NCI-H446 treated with DMSO at 0.1 percent for 48 hours (cell line): Measurements from ENCODE around the gene TICAM1.
A peak's percentile ranks its signal among the peaks of the same experiment; 100 is the strongest.
"Not testable (repeated sequence)": the region's sequence is repeated elsewhere in the genome, so short reads cannot be mapped to it uniquely, and the experiment has no call there.

ENCODE experiments used
- DNase-seq: peaks from one replicate; lab custom pipeline; 2025; lab: John Stamatoyannopoulos, UW

TICAM1 gene

DNA sequence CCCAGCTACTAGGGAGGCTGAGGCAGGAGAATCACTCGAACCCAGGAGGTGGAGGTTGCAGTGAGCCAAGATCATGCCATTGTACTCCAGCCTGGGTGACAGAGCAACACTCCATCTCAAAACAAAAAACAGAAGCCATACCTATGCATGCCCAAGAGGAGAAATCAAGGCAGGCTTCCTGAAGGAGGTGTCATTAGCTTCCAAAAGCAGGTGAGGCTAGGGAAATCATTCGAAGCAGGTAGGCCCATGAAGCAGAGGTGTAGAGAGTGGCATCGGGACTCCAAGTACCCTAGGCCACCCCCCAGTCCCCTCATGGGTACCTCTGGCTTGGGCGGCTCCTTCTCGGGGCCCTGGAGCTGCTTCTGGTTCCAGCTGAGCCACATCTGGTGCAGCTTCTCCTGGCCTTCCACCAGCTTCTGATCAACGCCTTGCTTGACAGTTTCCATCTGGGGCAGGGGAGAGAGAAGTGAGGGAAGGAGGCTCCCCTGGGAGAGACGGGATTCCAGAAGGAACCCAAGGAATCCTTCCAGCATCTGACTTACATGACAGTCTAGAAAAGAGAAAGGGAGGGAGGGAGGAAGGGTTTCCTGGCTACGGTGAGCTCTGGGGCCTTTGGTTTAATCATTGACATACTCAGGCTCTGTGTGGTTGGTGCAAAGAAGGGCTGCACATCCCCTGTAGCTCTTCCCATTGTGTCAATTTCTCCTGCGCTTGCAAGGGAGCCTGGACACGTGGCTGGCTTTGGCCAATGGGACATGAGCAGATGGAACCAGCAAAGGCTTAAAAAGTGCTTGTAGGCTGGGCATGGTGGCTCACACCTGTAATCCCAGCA lies 13.1 kb upstream of the TICAM1 start:
- no peak for DNase-seq

DNA sequence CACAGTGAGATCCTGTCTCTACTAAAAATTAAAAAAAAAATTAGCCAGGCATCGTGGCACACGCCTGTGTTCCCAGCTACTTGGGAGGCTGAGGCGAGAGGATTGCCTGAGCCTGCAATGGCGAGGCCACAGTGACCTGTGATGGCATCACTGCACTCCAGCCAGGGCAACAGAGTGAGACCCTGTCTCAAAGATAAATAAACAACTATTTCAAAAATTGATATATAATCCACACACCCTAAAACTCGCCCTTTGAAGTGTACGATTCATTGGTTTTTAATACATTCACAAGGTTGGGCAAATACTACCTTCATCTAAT lies 12.1 kb upstream of the TICAM1 start:
- no peak for DNase-seq

DNA sequence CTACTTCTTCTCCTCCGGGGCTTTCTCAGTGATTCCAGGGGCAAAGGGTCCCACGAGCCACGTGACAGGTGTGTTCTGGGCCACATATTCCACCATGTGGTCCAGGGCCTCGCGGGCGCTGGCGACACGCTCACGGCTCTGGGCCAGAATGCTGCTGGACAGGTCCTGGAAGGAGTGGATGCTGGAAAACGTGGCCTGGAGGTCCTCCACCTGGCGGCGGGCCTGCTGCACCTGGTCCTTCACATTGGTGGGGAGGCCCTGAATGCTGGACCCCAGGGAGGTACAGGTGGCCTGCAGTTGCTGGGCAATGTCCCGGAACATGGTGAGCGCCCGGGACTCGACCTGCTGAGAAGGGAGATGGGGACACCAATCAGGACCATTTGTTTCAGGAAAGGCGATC lies 7.7 kb upstream of the TICAM1 start:
- DNase-seq, result no peak

DNA sequence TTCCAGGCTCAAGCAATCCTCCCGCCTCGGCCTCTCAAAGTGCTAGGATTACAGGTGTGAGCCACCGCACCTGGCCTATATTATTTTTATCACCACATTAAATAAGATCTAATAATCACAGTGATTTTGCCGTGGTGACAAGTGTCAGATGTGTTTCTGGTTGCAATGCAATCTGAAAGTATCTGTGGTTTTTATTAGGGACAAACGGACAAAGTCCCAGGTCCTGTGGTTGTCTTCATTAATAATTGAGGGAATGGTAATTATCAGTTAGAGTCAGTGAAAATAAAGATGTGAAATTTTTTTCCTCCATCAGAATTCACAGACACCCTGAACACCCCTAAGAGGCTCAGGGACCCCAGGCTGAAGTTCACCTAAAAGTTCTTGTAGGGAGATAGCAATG lies 1.3 kb upstream of the TICAM1 start:
- no peak for DNase-seq

DNA sequence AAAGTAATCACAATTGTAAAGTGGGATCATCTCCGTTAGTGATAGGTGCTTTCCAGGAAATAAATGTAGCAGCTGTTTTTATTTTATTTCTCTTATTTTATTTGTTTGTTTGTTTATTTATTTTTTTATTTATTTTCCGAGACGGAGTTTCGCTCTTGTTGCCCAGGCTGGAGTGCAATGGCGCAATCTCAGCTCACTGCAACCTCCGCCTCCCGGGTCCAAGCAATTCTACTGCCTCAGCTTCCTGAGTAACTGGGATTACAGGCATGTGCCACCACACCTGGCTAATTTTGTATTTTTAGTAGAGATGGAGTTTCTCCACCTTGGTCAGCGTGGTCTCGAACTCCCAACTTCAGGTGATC lies 448 bp upstream of the TICAM1 start:
- DNase-seq, result not testable (repeated sequence)

DNA sequence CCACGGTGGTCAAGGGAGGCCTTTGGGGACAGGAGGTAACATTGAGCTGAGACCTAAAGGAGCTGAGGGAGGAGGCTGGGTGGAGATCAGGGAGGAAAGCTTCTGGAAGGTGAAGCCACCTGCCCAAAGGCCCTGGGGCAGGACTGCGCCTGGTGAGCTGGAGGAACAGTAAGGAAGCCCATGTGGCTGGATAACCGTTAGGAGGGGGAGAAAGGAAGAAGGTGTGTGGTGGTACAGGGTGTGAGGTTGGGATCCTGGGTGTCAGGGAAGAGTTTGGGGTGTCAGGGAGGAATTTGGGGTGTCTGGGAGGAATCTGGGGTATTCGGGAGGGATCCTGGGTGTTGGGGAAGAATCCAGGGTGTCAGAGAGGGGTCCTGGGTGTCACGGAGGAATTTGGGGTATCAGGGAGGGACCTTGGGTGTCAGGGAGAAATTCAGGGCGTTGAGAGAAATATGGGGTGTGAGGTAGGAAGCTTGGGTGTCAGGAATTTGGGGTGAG lies 695 bp downstream of the TICAM1 start:
- DNase-seq, result no peak

DNA sequence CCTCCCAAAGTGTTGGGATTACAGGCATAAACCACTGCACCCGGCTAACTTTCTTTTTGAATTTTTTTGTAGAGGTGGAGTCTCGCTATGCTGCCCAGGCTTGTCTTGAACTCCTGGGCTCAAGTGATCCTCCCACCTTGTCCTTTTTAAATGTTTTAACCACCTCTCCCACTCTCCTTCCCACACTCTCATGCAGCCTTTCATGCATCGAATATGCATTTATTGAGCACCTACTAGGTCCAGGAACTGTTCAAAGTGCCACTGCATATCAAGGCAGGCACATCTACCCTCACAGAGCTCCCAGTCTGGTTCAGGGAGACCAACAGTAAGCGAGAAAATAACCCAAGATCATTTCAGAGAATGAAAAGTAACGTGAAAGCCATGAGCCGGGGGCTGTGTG lies 1.2 kb downstream of the TICAM1 start:
- no peak for DNase-seq

DNA sequence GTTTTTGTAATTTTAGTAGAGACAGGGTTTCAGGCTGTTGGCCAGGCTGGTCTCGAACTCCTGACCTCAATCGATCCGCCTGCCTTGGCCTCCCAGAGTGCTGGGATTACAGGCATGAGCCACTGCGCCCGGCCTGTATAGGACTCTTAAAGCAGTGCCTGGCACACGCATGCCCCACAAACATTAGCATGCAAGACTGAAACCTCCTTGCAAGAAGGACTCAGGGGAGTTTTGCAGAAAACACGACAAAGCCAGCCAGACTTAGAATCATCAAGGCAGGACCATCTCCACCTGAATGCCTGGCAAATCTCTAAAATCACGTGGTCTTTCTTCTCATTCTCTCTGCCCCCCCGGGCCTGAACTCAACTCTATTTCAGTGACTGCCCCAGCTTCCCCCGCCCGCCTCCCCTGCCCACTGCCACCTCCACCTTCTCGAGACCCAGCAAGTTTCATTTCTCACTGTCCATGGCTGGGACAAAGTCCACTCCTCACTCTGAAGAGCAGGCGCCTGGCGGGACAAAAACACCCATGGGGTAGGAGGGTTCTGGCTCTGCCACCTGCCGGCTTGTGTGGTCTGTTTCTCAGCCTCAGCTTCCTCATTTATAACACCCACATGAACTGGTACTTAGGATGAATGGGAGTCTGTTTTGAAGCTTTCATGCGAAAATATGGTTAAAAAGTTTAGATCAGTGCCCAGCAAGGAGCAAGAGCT lies 2.4 kb downstream of the TICAM1 start:
- DNase-seq, result no peak

DNA sequence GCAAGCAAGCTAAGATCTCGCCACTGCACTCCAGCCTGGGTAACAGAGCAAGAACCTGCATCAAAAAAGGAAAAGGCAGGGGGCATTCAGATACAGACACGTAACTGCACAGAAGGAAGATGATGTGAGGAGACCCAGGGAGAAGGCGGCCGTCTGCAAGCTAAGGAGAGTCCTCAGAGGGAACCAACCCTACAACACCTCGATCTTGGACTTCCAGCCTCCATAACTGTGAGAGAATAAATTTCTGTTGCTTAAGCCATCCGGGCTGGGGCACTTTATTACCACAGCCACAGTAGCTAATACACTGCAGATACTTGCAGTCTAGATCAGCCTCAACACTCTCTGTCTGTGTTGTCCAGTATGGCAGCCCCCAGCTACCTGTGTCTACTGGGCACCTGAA lies 7.9 kb downstream of the TICAM1 start:
- no peak for DNase-seq

DNA sequence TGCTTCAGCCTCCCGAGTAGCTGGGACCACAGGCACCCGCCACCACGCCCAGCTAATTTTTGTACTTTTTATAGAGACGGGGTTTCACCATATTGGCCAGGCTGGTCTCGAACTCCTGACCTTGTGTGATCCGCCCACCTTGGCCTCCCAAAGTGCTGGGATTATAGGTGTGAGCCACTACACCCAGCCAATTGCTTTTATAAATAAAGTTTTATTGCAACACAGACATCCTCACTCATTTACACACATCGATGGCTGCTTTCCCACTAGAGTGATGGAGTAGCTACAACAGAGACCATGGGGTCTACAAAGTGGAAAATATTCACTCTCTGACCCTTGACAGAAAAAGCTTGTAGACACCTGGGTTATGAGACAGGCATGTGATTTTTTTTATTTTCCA lies 9.2 kb downstream of the TICAM1 start:
- DNase-seq, result not testable (repeated sequence)

DNA sequence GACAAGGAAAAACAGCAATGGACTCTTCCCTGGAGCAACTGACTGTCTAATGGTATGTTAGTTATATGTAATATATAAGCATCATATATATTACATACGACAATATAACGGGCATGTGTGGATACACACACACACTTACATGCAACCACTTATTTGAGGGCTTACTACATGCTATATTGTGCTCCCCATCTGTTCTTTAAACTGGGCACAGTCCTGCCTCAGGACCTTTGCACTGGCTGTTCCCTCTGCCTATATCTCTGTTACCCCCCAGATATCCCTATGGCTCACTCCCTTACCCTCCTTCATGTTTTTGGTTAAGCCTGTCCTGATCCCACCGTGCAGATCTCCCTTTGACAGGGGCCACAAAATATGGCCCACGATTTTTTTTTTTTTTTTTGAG lies 10.2 kb downstream of the TICAM1 start:
- DNase-seq, result no peak

DNA sequence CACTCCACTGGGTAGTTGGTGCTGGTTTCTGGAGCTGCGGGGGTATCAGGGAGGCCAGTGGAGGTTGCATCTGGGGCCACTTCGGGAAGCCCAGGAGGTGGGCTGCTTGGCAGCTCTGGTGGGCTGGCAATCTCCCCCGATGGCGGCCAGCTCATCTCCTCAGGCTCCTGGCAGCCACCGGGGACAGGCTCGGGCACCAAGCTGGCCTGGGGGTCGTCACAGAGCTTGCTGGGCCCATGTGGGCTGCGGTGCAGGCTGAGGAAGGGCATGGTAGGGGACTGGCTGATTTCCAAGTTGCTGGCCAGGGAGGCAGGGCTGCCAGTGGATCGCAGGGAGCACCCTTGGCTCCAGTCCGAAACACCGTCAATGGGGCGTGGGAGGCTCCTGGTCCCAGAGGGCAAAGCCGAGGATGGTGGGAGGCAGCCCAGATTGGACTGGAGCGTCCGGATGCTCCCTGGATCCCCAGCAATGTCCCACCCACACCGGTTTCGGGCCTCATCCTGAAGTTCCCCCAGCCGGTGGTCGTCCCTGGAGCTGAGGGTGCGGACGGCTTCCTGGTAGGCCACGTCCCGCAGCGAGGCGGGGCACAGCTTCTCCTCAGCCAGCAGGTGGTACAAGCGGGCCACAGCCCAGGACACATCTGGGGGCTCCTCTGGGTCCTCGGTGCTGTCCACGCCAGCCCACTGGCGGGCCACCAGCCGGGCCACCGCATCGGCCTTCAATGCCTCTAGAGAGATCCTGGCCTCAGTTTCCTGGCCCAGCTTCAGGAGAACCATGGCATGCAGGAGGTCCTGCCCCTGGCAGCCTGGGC lies 13.8 kb downstream of the TICAM1 start:
- DNase-seq, result no peak

DNA sequence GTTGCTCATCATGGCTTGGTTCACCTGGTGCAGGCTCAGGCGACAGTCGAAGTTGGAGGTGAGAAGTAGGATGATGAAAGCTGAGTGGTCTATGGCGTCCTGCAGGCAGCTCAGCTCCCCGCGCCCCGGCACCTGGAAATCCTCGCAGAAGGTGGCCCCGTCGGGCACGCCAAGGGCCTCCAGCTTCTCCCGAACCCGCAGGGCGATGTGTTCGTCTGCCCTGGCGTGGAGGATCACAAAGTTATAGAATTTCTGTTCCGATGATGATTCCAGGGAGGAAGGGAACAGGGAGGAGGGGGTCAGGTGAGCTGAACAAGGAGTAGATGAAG lies 14.6 kb downstream of the TICAM1 start:
- DNase-seq, result no peak

DNA sequence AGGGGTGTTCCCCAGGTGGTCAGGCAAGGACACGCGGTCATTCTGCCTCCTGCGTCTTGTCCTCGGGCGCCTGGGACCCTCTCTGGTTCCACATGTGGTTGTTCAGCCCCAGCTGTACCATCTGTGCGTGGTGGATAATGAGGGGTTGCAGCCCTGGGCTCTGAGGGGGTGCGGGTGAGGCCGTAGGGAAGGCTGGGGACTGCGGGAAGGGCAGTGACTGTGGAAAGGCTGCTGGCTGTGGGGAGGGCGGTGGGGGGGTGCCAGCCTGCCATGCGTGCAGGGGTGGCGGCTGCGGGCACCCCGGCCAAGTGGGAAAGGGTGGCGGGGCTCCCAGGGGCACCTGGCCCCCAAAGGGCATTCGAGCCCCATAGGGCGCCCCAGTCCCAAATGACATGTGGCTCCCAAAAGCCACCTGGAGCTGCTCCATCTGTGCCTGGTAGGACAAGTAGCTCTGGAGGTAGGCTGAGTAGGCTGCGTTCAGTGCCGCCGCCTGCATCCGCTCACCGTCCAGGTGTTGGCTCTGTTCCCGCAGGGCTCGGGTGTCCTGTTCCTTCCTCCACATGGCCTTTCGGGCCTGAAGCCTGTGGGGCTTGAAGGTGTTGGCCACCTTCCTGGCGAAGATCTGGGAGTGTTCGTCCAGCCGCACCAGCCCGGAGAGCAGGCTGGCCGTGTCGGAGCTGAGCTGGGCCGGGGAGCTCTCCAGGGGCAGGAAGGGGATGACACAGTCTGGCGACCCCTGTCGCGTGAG lies 15.1 kb downstream of the TICAM1 start:
- no peak for DNase-seq

DNA sequence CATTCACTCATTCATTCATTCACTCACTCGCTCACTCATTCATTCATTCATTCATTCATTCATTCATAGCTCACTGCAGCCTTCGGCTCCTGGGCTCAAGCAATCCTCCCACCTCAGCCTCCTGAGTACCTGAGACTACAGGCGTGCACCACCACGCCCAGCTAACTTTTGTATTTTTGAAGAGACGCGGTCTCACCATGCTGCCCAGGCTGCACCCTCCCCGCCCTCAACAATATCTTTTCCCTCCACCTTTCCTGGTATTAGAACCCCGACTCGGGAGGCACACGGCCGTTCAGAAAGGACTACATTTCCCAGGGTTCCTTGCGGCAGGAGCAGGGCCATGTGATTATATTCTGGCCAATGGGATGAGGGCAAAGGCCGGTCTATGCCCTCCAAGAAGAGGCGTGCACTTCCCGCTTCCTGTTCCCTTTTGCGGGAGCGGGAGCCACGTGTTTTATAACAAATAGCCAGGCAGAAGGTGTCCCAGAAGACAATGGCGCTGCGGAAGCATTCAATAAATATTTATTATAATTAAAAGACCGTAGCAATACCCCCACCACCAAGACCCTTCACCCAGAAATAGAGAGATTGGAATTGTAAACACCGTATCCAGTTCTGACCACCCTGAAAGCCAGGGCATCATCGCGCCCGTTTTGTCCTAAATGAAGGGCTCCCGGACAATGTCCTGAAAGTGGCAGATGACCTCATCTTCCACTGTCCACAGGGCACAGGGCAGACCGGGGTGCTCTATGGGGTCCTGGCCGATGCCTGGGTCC lies 15.9 kb downstream of the TICAM1 start:
- DNase-seq, result peak; percentile 91

DNA sequence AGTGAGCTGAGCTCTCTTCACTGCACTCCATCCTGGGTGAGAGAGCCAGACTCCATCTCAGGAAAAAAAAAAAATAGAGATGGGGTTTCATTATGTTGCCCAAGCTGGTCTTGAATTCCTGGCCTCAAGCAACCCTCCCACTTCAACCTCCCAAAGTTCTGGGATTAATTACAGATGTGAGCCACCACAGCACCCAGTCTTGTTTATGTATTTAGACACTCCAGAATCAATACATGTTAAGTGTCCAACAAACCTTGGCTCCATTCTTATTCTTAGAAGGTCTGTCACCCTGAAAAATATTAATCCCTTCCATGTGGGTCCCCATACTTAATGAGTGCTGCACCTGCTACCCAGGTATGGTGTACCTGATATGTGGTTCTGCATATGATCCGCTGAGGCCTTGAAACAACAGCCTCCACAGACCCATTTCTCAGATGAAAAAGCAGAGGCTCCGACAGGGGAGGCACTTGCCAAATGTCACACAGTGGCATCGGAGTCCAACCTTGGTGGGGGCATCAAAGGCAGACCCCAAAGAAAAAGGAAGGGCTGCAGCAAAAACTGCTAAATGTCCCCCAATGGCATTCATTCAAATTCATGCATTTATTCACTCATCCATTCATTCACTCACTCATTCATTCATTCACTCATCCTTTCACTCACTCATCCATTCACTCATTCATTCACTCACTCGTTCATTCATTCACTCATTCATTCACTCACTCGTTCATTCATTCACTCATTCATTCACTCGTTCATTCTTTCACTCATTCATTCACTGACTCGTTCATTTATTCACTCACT lies 16.7 kb downstream of the TICAM1 start:
- DNase-seq, result no peak

DNA sequence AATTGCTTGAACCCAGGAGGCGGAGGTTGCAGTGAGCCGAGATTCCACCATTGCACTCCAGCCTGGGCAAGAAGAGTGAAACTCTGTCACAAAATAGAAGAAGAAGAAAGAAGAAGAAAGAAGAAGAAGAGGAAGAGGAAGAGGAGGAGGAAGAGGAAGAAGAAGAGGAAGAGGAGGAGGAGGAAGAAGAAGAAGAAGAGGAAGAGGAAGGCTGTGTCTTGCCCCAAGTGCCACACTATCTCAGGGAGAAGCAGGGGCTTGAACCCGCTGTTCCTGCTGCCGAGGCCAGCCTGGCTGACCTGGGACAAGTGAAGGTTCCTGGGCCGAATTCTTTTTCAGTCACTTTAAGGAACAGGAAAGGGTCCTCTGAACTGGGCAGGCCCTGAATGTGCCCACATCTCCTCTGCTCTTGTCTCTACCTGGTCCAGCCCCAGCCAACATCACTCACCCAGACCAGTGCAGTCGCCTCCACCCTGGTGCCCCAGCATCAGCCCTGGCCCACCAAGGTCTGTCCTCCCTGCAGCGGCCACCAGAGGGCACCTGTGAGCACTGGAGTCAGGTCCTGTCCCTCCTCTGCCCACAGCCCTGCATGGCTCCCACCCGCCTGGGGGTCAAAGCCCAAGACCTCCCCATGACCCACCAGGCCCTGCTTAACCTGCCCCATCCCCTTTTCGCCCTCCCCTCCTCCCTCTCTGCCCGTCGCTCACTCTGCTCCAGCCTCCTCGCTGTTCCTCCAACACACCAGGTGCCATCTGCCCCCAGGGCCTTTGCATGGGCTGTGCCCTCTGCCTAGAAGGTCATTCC lies 20.0 kb downstream of the TICAM1 start:
- DNase-seq, result no peak

DNA sequence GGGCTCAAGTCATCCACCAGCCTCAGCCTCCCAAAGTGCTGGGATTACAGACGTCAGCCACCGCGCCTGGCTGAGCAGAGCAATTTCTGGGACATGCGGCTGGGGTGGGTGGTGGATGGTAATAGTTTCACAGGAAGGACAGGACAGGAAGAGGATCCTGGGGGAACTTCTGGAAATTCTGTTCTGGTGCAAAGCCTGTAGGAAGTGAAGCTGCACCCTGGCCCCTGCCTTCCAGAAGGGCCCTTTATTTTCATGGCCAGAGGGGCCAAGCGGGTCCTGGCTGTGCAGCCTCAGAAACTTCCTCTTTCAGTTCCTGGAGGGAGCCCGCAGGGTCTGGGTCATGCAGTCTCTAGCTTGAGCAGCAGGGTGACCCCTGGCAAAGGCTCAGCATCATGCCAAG lies 24.3 kb downstream of the TICAM1 start:
- DNase-seq, result no peak

DNA sequence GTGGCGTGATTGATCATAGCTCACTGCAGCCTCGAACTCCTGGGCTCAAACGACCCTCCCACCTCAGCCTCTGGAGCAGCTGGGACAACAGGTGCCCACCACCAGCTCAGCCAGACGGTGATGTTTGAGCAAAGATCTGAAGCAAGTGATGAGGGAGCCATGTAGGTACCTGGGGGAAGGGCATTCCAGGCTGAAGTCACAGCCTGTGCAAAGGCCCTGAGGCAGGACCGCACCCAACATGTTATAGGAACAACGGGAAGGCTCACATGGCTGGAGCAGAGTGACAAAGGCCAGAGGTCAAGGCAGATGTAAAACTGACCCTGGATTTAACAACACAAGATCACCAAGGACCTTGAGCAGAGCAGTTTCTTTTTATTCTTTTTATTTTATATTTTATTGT lies 25.1 kb downstream of the TICAM1 start:
- no peak for DNase-seq

DNA sequence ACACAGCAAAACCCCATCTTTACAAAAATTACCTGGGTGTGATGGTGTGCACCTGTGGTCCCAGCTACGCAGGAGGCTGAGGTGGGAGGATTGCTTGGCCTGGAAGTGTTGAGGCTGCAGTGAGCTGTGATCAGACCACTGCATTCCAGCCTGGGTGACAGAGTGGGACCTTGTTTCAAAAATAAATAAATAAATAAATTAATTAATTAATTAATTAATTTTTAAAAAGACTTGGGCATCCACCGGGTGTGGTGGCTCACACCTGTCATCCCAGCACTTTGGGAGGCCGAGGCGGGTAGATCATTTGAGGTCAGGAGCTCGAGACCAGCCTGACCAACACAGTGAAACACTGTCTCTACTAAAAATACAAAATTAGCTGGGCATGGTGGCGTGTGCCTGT lies 26.4 kb downstream of the TICAM1 start:
- not testable (repeated sequence) for DNase-seq
